NCI-H1048 (cell line): ENCODE results near the gene XIRP1.
"Not testable (repeated sequence)": the region's sequence is repeated elsewhere in the genome, so short reads cannot be mapped to it uniquely, and the experiment has no call there.

Experiments used
- DNase-seq: peaks from one replicate; lab custom pipeline; 2025; lab: John Stamatoyannopoulos, UW

The XIRP1 gene

DNA sequence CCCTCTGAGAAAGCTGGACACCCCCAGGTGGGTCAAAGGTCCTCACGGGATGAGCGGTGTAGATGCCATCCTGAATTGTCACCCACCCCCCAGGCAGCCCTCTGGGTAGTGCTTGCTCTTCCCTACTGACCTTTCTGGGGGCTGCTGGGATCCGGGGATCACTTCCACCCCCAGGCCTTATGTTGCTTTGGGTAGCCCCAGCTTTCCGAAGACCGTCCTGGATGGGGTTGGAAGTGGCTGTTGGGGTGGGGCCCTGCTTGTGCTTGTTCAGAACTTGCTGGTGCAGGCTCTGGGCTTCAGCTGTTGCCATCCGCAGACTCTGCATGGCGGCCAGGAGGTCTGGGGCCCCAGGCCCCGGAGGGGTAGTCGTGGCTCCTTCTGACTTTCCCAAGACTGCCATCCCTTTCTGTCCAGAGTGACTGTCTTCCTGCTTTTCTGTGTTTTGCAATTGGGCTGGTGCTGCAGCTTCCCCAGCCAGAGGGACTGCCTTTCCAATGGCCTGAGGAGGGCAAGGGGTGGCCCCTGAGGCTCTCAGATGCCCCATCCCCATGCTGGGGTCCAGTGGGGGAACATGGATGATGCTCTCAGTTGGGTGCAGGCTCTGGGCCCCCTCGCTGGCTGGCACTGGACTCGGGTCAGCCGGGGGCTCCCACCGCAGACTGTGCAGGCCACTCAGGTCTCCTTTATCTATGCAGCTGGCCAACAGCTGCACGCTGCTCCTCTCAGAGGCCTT lies 6.3 kb downstream of the XIRP1 start:
- no peak for DNase-seq

DNA sequence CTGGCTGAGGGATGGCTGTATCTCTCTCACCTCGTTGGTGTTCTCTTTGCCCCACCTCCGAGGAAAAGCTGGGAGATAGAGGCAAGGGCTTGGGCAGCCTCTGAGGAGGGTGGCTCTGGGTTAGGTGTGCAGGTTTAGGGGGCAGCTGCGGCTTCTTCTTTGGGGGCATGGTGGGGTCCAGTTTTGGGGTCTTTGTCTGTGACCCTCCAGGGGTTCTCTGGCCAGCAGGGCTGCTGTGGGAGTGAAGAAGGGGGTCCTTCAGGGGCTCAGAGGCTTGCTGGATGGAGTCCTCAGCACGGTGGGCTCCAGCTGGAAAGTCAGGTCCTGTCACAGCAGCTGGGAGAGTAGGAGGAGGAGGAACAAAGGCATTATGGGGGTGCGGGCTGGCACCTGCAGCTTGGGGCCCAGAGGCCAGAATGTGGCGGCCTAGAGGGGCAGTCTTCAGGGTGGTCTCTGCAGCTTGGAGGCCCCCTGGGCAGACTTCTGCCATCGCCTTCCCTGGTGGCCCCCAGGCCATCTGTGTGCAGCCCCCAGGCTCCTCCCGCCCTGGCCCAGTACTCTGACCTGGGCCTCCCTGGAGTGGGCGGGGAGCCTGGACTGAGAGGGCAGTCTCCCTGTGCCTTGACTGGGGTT lies 7.0 kb downstream of the XIRP1 start:
- DNase-seq: no peak

DNA sequence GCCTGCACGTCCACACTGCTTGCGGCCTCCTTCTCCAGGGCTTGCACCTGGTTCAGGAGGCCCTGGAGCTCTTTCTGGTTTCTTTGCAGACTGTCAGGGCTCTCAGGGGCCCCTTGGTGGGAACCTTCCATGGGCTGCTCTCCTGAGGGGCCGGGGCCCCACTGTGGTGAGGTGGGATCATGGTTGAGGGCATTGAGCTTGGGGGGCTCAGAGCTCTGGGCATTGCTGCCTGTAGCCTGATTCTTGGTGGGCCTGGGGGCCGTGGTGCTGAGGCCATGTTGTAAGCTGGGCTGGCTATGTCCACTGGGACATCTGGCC lies 7.5 kb downstream of the XIRP1 start:
- DNase-seq: no peak

DNA sequence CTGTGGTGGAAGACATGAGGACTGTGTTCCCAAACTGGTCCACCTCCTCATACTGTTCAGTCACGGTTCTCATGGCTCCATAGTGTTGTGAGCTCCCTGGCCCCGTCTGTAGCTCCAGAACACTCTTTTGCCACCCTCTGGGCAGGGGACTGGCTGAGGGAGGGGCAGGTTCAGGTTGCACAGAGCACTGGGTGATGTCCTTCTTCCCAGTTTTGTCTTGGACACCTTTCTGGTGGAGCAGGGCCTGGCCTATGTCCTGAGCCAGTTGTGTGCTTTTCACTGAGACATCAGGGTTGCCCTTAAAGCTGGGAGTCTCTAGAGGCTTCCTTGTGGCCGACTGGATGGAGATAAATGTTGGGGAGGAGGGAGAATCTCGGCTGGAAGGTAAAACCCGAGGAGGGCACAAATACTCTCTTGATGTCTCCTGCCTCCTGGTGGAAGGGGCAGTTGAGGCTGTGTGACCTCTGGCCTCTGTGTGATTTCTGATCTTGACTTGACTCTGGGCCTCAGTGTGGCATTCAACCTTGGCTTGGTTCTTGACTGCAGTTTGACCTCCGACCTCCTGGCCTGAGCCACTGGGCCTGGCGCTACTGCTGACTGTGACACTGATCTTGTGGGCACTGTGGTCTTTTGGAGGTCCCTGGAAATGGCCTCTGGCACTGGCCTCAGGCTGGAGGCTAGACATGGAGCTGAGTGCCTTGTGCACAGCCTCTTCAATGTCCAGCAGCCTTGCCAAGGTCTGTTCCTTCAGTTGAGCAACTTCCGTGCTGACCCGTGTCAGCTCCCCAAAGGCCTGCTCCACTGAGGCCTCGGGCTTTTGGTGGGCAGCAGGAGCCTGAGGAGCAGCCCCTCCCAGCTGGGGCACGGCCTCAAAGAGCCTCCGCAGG lies 8.1 kb downstream of the XIRP1 start:
- no peak for DNase-seq

GRCh38 chr3:39183211-39184080 lies 8.9 kb downstream of the XIRP1 start:
- no peak for DNase-seq

- no peak for DNase-seq
These were observed 10.7 kb downstream of the XIRP1 start for GRCh38 chr3:39181408-39182335.

GRCh38 chr3:39180546-39181346 lies 11.6 kb downstream of the XIRP1 start:
- DNase-seq: peak; percentile 52

DNA sequence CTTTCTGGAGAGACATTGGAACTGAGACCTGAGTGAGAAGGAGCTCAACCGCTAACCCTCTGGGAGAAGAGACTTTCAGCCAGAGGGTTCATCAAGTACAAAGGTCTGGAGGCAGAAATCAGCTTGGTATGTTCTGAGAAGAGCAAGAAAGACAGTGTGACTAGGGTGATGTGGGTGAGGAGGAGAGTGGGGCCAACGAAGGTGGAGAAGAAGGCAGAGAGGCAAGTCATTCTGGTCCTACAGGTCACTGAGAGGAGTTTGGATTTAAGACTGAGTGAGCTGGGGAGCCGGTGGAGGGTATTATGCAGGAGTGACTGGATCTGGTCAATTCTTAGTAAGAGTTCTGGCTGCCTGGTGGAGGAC lies 12.2 kb downstream of the XIRP1 start:
- no peak for DNase-seq

- no peak for DNase-seq
These were observed 13.8 kb downstream of the XIRP1 start for GRCh38 chr3:39178553-39178952.

- no peak for DNase-seq
These were observed 14.6 kb downstream of the XIRP1 start for GRCh38 chr3:39177708-39178332.

- DNase-seq: no peak
These were observed 16.2 kb downstream of the XIRP1 start for GRCh38 chr3:39176025-39176714.

- no peak for DNase-seq
These were observed 18.9 kb downstream of the XIRP1 start for GRCh38 chr3:39173318-39174125.

DNA sequence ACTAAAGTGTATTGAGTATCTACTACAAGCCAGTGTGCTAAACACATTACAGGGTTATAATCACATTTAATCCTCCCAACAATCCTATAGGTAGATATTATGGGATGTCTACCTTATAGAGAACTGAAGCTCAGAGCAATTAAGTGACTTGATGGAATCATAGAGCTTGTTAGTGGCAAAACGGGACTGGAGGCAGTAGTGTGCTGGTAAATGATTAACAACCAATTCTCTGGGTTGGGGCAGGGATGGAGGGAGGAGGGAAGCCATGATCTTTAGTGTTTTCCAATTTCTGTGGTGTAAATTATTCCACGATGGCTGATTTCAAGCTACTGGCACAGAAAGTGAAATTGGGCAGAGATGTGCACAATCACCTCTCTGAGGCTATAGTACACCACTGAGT lies 20.5 kb downstream of the XIRP1 start:
- DNase-seq: no peak

DNA sequence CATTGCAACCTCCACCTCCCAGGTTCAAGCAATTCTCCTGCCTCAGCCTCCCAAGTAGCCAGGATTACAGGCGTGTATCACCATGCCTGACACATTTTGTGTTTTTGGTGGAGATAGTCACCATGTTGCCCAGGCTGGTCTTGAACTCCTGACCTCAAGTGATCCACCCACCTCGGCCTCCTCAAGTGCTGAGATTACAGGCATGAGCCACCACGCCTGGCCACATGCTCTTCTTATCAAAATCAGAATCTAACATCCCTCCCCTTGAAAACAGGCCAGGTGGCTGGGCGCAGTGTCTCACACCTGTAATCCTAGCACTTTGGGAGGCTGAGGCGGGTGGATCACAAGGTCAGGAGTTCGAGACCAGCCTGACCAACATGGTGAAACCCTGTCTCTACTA lies 21.5 kb downstream of the XIRP1 start:
- DNase-seq: not testable (repeated sequence)

DNA sequence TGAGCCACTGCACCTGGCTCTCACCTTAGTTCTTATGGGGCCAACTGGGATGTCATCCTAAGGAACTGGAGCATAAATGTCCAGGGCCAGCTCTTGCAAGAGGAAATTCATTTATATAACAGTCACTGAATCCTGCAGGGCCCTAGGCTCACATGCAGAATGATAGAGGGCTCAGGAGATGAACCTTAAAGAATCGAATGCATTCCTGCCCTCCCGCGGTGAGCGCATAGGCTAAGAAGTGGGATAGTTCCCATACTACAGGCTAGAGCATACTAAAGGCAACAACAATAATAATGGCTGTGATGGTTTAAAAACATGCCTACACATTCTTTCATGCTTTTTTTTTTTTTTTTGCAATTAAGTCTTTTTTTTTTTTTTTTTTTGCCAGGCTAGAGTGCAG lies 21.9 kb downstream of the XIRP1 start:
- DNase-seq: no peak

- no peak for DNase-seq
These were observed 22.7 kb downstream of the XIRP1 start for GRCh38 chr3:39169712-39170111.

DNA sequence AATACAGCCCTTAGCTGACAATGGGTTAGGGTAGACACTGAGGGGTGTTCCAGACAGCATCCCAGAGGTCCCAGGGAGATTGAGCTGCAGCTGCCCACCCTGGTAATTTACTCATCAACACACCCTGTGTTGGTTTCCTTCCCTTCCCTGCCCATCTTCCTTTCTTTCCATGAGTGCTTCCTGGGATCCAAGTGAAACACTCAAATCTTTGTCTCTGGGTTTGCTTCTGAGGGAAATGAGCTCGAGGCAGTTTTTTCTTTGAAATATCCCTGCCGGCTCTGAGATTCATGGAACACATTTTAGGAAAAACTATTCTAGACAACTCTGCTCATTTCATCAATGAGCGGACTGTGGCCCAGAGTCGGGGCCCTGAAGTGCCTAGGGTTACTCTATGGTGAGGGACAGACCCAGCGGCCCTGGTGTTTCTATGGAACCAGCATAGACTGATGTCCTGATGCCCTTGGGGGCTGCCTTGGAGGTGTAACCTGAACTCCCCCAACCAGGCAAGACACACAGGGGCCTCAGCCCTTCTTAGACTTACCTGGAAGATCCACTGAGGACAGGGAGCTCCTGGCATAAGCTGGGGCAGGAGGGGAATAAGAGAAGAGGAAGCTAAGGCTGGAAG lies 24.1 kb downstream of the XIRP1 start:
- no peak for DNase-seq
